Gastroesophageal sphincter (tissue), 4 donors: ENCODE data around the gene OVOL3. TPM values are rescaled to one million over a fixed set of nuclear protein-coding genes. Genes with fewer than 3 reads are reported as not detected.

Experiments used
- ATAC-seq: fragments of 150-250 bp; one replicate; pipeline ENCODE4 v1.9.1; 2016; ENCODE audit warnings: mild to moderate bottlenecking, moderate library complexity
- H3K27ac ChIP-seq, 4 donors: fragments of 200-600 bp; sonication (generic) in 3 of 4; 1 replicate in 3 of 4; 2 replicates in 1 of 4; pipeline ENCODE4 v1.5.1; 2016 to 2019
- H3K27me3 ChIP-seq: fragments of 200-600 bp; sonication (generic); one replicate; pipeline ENCODE4 v1.5.1; 2019
- H3K36me3 ChIP-seq, 2 donors: fragments of 200-600 bp; sonication (generic); one replicate each; pipeline ENCODE4 v1.5.1; 2019; ENCODE audit warnings: control low read depth in 1 of 2
- H3K4me1 ChIP-seq, 3 donors: fragments of 200-600 bp; sonication (generic); 1 replicate in 2 of 3; 2 replicates in 1 of 3; pipeline ENCODE4 v1.5.1; 2016 to 2019; ENCODE audit warnings: control low read depth in 2 of 3
- H3K4me3 ChIP-seq, 2 donors: fragments of 200-600 bp; sonication (generic); one replicate each; pipeline ENCODE4 v1.5.1; 2019; ENCODE audit warnings: mild to moderate bottlenecking in 1 of 2, moderate library complexity in 1 of 2
- H3K9me3 ChIP-seq, 3 donors: fragments of 200-600 bp; sonication (generic); one replicate each; pipeline ENCODE4 v1.5.1; 2017 to 2019; ENCODE audit warnings: control low read depth in 2 of 3
- CTCF ChIP-seq, 4 experiments: fragments of 200-600 bp in 2 of 4; fragments of 450-650 bp in 2 of 4; sonication (generic) in 1 of 4; IDR thresholded peaks; one replicate each; pipeline ENCODE4 v1.5.1; 2017 to 2019; ENCODE audit warnings: antibody characterized with exemption in 4 of 4, mild to moderate bottlenecking in 2 of 4, moderate library complexity in 2 of 4
- EP300 ChIP-seq: sonication (generic); formaldehyde crosslinking; IDR thresholded peaks from one replicate; pipeline ENCODE4 v1.6.1; 2017; ENCODE audit warnings: antibody characterized with exemption, mild to moderate bottlenecking
- POLR2A ChIP-seq, 2 donors: fragments of 450-650 bp; IDR thresholded peaks; one replicate each; pipeline ENCODE4 v1.6.1; 2017; ENCODE audit warnings: antibody characterized with exemption in 2 of 2, mild to moderate bottlenecking in 2 of 2, moderate library complexity in 1 of 2
- POLR2AphosphoS5 ChIP-seq: sonication (generic); formaldehyde crosslinking; IDR thresholded peaks from one replicate; pipeline ENCODE4 v1.6.1; 2017; ENCODE audit warnings: antibody characterized with exemption
- WGBS, 2 donors: methylation state at CpG; one replicate each; pipeline ENCODE4 v1.1.5; 2018; ENCODE audit warnings: low coverage in 1 of 2; 5-methylcytosine and 5-hydroxymethylcytosine counted together
- total RNA-seq, 4 donors: library from RNA; depleted of rRNA; stranded (reverse); fragments of >200 nt; gene quantifications; one replicate each; pipeline ENCODE4 v1.1.0, GENCODE V29; 2016

The OVOL3 gene
- total RNA-seq, 4 donors from 2014 or later = not detected

GRCh38 chr19:36072081-36072480 is 38.9 kb upstream of the OVOL3 start:
- Histone ChIP-seq H3K36me3 (no peaks in the 10 kb centered on the region), H3K4me1 (no peaks in the 10 kb centered on the region), H3K27me3 (no peaks in the 10 kb centered on the region), H3K27ac (no peak overlapping the region), H3K9me3 (no peaks in the 10 kb centered on the region), H3K4me3 (no peak overlapping the region)
- no peak for ATAC-seq
- no peak for TF ChIP-seq POLR2A (IDR thresholded peaks at IDR 0.05)
- 50 to 83% methylated on average over 2 to 5 of the region's 8 CpGs for WGBS, 2 donors

DNA sequence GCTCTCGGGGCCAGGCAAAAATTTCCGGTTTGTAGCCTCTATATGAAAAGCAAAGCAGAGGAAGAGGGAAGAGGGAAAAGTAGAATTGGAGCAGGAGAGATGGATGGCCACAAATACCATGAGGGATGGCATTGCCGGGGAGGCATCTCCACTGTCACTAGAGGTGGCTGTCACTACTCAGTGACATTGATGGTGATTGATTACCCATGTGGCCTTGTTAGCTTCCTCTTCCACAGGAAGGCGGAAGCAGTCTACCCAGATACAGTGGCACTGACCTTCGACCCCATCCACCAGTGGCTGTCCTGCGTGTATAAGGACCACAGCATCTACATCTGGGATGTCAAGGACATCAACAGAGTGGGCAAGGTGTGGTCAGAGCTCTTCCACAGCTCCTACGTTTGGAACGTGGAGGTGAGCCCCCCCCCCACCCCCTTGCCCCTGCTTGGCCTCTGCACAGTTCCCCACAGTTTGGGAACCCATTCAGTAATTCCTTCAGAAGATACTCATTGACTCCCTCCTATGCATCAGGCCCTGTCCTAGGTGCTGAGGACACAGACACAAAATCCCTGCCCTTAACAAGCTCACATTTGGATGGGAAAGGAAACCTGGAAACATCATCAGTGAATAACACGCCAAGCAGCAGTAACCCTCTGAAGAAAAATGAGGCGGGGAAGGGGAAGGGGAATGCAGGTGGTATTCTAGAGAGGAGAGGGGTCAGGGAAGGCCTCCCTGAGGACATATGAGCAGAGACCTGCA is 37.6 kb upstream of the OVOL3 start:
- ATAC-seq = no peak

GRCh38 chr19:36079389-36079945 is 31.5 kb upstream of the OVOL3 start:
- no peaks in the 10 kb centered on the region for H3K36me3 ChIP-seq
- H3K9me3 ChIP-seq = no peaks in the 10 kb centered on the region
- H3K4me1 ChIP-seq = no peaks in the 10 kb centered on the region
- 98 to 100% methylated on average over 1 to 3 of the region's 3 CpGs for WGBS, 2 donors
- TF ChIP-seq CTCF (IDR thresholded peaks at IDR 0.05) (no peak), POLR2AphosphoS5 (no peak), EP300 (no peak), POLR2A (IDR thresholded peaks at IDR 0.05) (no peak)
- no peak overlapping the region for H3K4me3 ChIP-seq
- no peaks in the 10 kb centered on the region for H3K27me3 ChIP-seq
- ATAC-seq = no peak
- H3K27ac ChIP-seq = no peak overlapping the region

More for the DNA sequence above, 37.6 kb upstream of the OVOL3 start:
- Histone ChIP-seq H3K27ac (no peak overlapping the region), H3K27me3 (no peaks in the 10 kb centered on the region), H3K4me1 (no peaks in the 10 kb centered on the region), H3K36me3 (no peaks in the 10 kb centered on the region), H3K9me3 (no peaks in the 10 kb centered on the region), H3K4me3 (no peak overlapping the region)
- TF ChIP-seq CTCF (IDR thresholded peaks at IDR 0.05) = no peak
- TF ChIP-seq POLR2A (IDR thresholded peaks at IDR 0.05) = no peak
- no peak for TF ChIP-seq POLR2AphosphoS5
- no peak for TF ChIP-seq EP300
- 82 to 91% methylated on average over 6 to 7 of the region's 10 CpGs for WGBS, 2 donors

- H3K4me1 ChIP-seq = no peaks in the 10 kb centered on the region
- H3K4me3 ChIP-seq = no peak overlapping the region
- H3K27ac ChIP-seq = no peak overlapping the region
- ATAC-seq = no peak
- WGBS, 2 donors = 40% methylated on average over 1 of the region's 3 CpGs; no CpG with 5 or more reads in 1 of the 2 donors
- no peaks in the 10 kb centered on the region for H3K9me3 ChIP-seq
- H3K36me3 ChIP-seq = no peaks in the 10 kb centered on the region
- TF ChIP-seq POLR2A (IDR thresholded peaks at IDR 0.05) (no peak), EP300 (no peak), POLR2AphosphoS5 (no peak), CTCF (IDR thresholded peaks at IDR 0.05) (no peak)
- no peaks in the 10 kb centered on the region for H3K27me3 ChIP-seq
Observed at GRCh38 chr19:36081385-36081784, 29.6 kb upstream of the OVOL3 start.

DNA sequence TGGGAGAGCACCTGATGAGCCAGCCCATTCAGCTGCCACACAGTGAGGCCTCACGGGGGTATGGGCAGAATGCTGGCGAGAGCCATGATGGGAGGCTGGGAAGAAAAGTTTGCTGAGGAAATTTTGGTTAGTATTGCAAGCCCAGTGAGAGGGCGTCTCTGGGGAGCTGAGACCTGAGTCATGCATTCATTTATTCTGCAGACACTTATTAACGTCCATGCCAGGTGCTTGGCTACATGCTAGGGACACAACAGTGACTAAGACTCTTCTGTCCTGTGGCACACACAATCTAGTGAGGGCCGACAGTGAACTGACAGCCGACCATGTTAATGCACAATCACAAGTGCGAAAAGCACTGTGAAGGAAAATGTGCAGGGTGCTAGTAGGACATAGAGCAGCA is 29.0 kb upstream of the OVOL3 start:
- H3K4me1 ChIP-seq = no peaks in the 10 kb centered on the region
- TF ChIP-seq POLR2A (IDR thresholded peaks at IDR 0.05) = no peak
- no peak for TF ChIP-seq CTCF (IDR thresholded peaks at IDR 0.05)
- no peak for TF ChIP-seq POLR2AphosphoS5
- TF ChIP-seq EP300 = no peak
- no peaks in the 10 kb centered on the region for H3K36me3 ChIP-seq
- no peak overlapping the region for H3K27ac ChIP-seq
- no peaks in the 10 kb centered on the region for H3K27me3 ChIP-seq
- H3K9me3 ChIP-seq = no peaks in the 10 kb centered on the region
- no peak overlapping the region for H3K4me3 ChIP-seq
- no peak for ATAC-seq
- WGBS, 2 donors = 78% methylated on average over 4 of the region's 7 CpGs; no CpG with 5 or more reads in 1 of the 2 donors
